B cell (primary cell): ENCODE data around the gene KRTAP5-10.

Source experiments
- CTCF ChIP-seq: fragments of 200-600 bp; IDR thresholded peaks from one replicate; pipeline ENCODE4 v1.8.0; 2022; ENCODE audit warnings: antibody characterized with exemption, mild to moderate bottlenecking
- EZH2 ChIP-seq: IDR thresholded peaks from 2 replicates; pipeline ENCODE4 v1.6.1; 2012; ENCODE audit warnings: borderline replicate concordance, low read depth, mild to moderate bottlenecking, moderate library complexity, low read length; ENCODE audit not compliant: insufficient read depth, poor library complexity, severe bottlenecking

GRCh38 chr11:71518506-71519471 lies 46.6 kb upstream of the KRTAP5-10 start:
- TF ChIP-seq CTCF (no peak), EZH2 (no peak)
